Endometrial microvascular endothelial cells (primary cell): ENCODE data around the gene ZNF398. TPM values are rescaled to one million over a fixed set of nuclear protein-coding genes. Genes with fewer than 3 reads are reported as not detected.
"Not testable (repeated sequence)": the region's sequence is repeated elsewhere in the genome, so short reads cannot be mapped to it uniquely, and the experiment has no call there.

ENCODE experiments used
- in situ Hi-C: cut with HindIII; loops from 2 replicates; pipeline ENCODE4 v1.10.0; 2017; ENCODE audit warnings: low sequenced_read_pairs, low pct_unique_long_range_greater_than_20kb; ENCODE audit errors: inconsistent ontology term
- total RNA-seq: library from RNA; depleted of rRNA; stranded (reverse); fragments of >200 nt; gene quantifications from one replicate; pipeline ENCODE4 v1.2.3, GENCODE V29; 2015; ENCODE audit errors: inconsistent ontology term

Gene ZNF398
- total RNA-seq, 1 donor from 2014 or later: 11.7 TPM

GRCh38 chr7:149218469-149219420 lies 71.5 kb downstream of the ZNF398 start:
- in situ Hi-C loops: no loop called here

- in situ Hi-C loops: no loop called here
These were observed 73.3 kb downstream of the ZNF398 start for GRCh38 chr7:149220534-149220933.

GRCh38 chr7:149223176-149223575 lies 75.9 kb downstream of the ZNF398 start:
- in situ Hi-C loops: no loop called here

GRCh38 chr7:149223761-149224160 lies 76.5 kb downstream of the ZNF398 start:
- in situ Hi-C loops: no loop called here

- in situ Hi-C loops: no loop called here
These were observed 77.1 kb downstream of the ZNF398 start for GRCh38 chr7:149224352-149224751.

GRCh38 chr7:149225106-149225505 lies 77.9 kb downstream of the ZNF398 start:
- in situ Hi-C loops: no loop called here

- in situ Hi-C loops: no loop called here
These were observed 78.4 kb downstream of the ZNF398 start for GRCh38 chr7:149225656-149226055.

GRCh38 chr7:149226366-149226765 lies 79.1 kb downstream of the ZNF398 start:
- in situ Hi-C loops: not testable (repeated sequence)

GRCh38 chr7:149226840-149227494 lies 79.7 kb downstream of the ZNF398 start:
- in situ Hi-C loops: no loop called here

- in situ Hi-C loops: no loop called here
These were observed 81.7 kb downstream of the ZNF398 start for GRCh38 chr7:149228831-149229471.

DNA sequence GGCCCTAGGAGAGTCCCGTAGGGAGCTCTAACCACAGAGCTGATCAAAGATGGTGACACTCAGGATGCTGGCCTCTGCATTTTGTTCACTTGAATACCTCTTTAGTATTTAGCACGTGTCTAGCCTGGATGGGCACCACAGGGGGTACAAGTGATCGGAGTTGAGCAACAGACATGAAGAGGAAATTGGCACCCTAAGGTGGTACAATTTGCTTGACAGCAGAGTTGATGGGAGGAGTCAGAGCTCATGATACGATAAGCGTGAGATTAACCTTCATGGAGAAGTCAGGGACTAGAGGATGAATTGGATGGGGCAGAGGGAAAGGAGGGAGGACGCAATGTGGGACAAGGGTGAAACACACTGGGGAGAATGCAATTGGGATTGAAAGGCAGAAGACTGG lies 82.3 kb downstream of the ZNF398 start:
- in situ Hi-C loops: no loop called here

DNA sequence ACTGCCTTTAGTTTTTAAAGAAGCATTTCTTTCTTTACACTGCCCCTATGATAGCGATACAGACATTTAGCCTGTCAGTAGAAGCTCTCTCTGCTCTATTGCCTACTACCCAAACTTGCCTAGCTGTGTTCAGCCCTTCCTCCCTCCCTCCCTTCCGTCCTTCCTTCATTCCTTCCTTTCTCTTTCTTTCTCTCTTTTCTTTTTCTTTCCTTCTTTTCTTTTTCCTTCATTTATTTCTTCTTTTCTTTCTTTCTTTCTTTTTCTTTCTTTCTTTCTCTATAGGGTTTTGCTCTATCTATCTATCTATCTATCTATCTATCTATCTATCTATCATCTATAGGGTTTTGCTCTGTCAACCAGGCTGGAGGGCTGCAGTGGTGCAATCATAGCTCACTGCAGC lies 85.1 kb downstream of the ZNF398 start:
- in situ Hi-C loops: no loop called here

Other genes starting within 250 kb of the ZNF398 start
- gene PDIA4, start 118.9 kb upstream of the ZNF398 start, total RNA-seq: 257 TPM
- 4.6 TPM for gene ZNF786, start 56.7 kb upstream of the ZNF398 start, total RNA-seq
- 1.0 TPM for gene ZNF425, start 21.1 kb upstream of the ZNF398 start, total RNA-seq
- gene ZNF282, start 48.1 kb downstream of the ZNF398 start, total RNA-seq: 23.7 TPM
- 2.7 TPM for gene ZNF212, start 92.2 kb downstream of the ZNF398 start, total RNA-seq
- 2.6 TPM for gene ZNF783, start 114.7 kb downstream of the ZNF398 start, total RNA-seq